Mucosa of descending colon (tissue), 3 donors: ENCODE data around the gene ZNF385B. TPM values are rescaled to one million over a fixed set of nuclear protein-coding genes. Genes with fewer than 3 reads are reported as not detected.

Experiments used
- ATAC-seq: fragments of 200-7000 bp; cut with Tn5 transposase; one replicate; pipeline ENCODE4 v1.9.1; 2020; ENCODE audit warnings: mild to moderate bottlenecking, moderate library complexity
- DNase-seq, 3 donors: peaks; one replicate each; pipeline ENCODE4 v3.0.0-alpha.2; 2020
- H3K36me3 ChIP-seq: fragments of 200-600 bp; one replicate; pipeline ENCODE4 v1.8.0; 2021; ENCODE audit warnings: low read depth, mild to moderate bottlenecking
- H3K4me1 ChIP-seq: fragments of 200-600 bp; one replicate; pipeline ENCODE4 v1.8.0; 2021; ENCODE audit warnings: low read depth, mild to moderate bottlenecking
- H3K4me3 ChIP-seq: fragments of 200-600 bp; one replicate; pipeline ENCODE4 v1.8.0; 2021; ENCODE audit warnings: mild to moderate bottlenecking
- H3K9me3 ChIP-seq: fragments of 200-600 bp; one replicate; pipeline ENCODE4 v1.8.0; 2021; ENCODE audit warnings: mild to moderate bottlenecking
- intact Hi-C, 2 donors: fragments of 100-400 bp; cut with DNase I in 1 of 2; cut with micrococcal nuclease in 1 of 2; formaldehyde crosslinking; loops; one replicate each; pipeline versions ENCODE4 v1.11.0 to v1.11.1; 2022; cut with DNase I, micrococcal nuclease
- total RNA-seq, 3 donors: library from RNA; stranded (reverse); fragmentation: NEBNext Ultra II Directional in 2 of 3; extraction: Animal tissue kit (Norgen Biotek cat#: 25700) in 2 of 3; gene quantifications; one replicate each; pipeline versions ENCODE4 v1.2.1 to v1.2.4, GENCODE V29; 2021 to 2023
- TF ChIP-seq, protein P1 (sequence below): fragments of 200-600 bp; IDR thresholded peaks from one replicate; pipeline ENCODE4 v1.8.0; 2022; ENCODE audit warnings: antibody characterized with exemption, mild to moderate bottlenecking
- donor health status: DM: no; HTN: no; CAD: no; lungs with moderate emphysema.
- donor health status: DM: no; HTN: no; CAD: no.
- donor health status: DM: no; HTN: yes; CAD: no.

The ZNF385B gene
- total RNA-seq, 3 donors from 2014 or later, result 1.2 to 2.2 (median 1.6) TPM

DNA sequence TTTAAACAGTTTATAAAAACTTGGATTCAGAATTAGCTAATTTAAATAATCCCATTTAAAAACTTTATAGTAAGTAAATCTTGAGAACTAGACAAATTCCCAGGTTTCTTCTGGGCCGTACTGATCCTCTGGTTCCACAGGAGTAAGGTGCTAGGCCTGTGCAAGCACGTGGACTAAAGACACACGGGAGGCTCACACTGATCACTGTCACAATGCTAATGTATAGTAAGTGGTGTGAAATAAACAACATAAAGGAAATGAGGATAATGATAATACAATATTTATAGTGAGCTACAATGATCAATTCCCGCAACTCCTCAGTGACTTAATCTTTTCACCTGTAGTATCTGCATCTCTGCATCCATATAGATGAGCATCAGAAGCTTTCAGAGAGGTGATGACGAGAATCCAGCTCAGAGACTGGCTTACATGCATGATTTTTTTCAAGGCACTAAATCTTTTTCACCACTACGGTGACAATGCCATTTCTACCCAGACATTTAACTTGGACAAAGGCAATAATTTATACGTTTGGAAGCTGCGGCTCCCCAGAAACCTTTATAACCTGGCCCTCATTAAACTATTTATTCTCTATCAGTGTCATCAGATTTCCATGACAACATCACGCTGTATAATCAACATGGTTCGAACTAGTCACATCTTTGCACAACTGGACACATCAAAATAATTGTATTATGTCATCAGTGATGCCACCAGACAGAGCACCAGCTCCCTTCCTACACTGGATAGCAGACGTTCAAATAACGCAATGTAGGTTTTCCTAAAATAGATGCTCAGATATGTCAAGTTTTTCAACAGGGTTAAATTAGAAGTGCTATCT is 196.2 kb downstream of the ZNF385B start:
- H3K36me3 ChIP-seq, result no peaks in the 10 kb centered on the region
- TF ChIP-seq, protein P1, sequence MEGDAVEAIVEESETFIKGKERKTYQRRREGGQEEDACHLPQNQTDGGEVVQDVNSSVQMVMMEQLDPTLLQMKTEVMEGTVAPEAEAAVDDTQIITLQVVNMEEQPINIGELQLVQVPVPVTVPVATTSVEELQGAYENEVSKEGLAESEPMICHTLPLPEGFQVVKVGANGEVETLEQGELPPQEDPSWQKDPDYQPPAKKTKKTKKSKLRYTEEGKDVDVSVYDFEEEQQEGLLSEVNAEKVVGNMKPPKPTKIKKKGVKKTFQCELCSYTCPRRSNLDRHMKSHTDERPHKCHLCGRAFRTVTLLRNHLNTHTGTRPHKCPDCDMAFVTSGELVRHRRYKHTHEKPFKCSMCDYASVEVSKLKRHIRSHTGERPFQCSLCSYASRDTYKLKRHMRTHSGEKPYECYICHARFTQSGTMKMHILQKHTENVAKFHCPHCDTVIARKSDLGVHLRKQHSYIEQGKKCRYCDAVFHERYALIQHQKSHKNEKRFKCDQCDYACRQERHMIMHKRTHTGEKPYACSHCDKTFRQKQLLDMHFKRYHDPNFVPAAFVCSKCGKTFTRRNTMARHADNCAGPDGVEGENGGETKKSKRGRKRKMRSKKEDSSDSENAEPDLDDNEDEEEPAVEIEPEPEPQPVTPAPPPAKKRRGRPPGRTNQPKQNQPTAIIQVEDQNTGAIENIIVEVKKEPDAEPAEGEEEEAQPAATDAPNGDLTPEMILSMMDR, result no peak
- no peak for ATAC-seq
- no peak overlapping the region for H3K4me3 ChIP-seq
- intact Hi-C loops, result no loop called here
- DNase-seq, result no peak
- H3K4me1 ChIP-seq, result no peaks in the 10 kb centered on the region
- no peaks in the 10 kb centered on the region for H3K9me3 ChIP-seq

DNA sequence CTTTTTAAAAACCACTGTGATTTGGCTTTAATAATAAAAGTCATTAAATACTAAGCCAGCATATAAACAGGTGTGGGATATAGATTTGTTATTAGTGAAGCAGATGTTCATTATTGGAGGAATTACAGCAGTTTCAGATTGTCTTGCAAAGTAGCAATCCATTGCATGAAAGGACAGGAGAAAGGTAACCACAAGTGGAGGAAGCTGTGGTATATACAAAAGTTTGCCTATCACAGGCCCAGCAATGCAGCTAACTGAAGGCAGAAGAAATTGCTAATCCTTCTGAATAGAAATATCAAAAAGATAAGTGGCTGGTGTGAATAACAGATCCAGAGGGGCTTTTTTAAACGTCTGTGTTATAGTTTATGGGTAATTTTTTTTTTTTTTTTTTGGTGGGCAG is 199.4 kb downstream of the ZNF385B start:
- H3K9me3 ChIP-seq, result no peaks in the 10 kb centered on the region
- intact Hi-C loops, result no loop called here
- H3K4me1 ChIP-seq, result no peaks in the 10 kb centered on the region
- TF ChIP-seq, protein P1, result no peak
- H3K4me3 ChIP-seq, result no peak overlapping the region
- H3K36me3 ChIP-seq, result no peaks in the 10 kb centered on the region
- ATAC-seq (no peak), DNase-seq (no peak)

DNA sequence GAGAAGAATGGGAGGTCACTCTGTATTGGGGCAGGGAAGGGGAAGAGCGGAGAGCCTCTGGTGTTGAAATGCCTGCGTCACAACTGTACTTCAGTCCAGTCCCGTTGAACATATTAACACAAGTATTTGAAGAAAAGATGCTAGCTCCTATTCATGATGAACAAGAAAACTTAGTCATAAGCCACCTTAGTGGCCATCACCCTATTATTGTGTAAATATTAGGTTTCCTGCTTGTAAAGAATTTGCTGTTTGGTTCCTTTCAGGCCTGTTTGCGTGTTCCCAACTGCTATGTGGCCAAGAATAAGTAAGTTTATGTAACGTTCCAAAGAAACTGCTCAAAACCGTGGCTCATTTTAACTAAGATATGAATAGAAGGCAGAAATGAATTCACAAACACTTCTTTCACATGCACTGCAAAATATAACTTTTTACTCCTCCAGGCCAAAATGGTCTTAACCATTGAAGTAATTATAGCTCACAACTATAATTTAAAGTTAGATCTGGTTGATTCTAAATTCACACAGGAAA is 204.3 kb downstream of the ZNF385B start:
- TF ChIP-seq, protein P1, result no peak
- no peaks in the 10 kb centered on the region for H3K9me3 ChIP-seq
- H3K36me3 ChIP-seq, result no peaks in the 10 kb centered on the region
- no peaks in the 10 kb centered on the region for H3K4me1 ChIP-seq
- H3K4me3 ChIP-seq, result no peak overlapping the region
- no peak for ATAC-seq
- no peak for DNase-seq
- intact Hi-C loops, result no loop called here

DNA sequence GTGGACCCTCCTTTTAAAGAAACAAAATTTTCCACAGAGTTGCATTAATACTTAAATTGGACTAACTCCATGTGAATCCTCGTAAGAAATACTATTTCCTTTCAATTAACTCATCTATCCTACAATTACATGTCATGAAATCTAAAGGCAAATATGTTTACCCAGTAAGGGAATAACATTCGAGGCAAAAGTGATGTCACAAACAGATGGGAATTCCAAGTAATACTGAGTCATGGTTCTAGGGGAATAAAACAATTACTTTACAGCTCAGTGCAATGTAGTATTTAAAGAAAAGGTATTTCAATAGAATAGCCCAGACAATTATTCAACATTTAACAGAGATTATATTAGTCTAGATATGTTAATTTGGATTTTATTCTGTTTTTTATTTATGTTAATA is 205.8 kb downstream of the ZNF385B start:
- intact Hi-C loops, result no loop called here
- no peaks in the 10 kb centered on the region for H3K4me1 ChIP-seq
- no peaks in the 10 kb centered on the region for H3K9me3 ChIP-seq
- H3K4me3 ChIP-seq, result no peak overlapping the region
- ATAC-seq (no peak), DNase-seq (no peak)
- TF ChIP-seq, protein P1, result no peak
- H3K36me3 ChIP-seq, result no peaks in the 10 kb centered on the region

DNA sequence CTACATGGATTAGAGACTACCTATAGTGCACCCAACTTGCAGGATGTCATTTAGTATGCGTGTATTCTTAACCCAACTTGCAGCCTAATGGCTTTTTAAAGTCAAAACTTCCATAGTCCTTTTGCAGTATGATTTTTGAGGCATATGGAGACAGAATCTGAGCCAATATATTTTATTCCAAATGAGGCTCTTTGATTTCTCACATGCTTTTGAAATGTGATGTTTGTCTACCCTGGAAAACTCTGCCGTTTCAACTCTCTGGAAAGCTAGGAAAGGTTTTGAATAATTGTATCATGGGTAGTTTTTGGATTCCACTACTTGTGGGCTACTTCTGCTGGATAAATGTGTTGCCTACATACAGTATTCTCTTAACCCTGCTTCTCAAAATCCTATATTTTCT is 206.6 kb downstream of the ZNF385B start:
- Histone ChIP-seq H3K4me1 (no peaks in the 10 kb centered on the region), H3K4me3 (no peak overlapping the region), H3K9me3 (no peaks in the 10 kb centered on the region), H3K36me3 (no peaks in the 10 kb centered on the region)
- no peak for DNase-seq
- ATAC-seq, result no peak
- intact Hi-C loops, result no loop called here
- TF ChIP-seq, protein P1, result no peak
